ENCODE results near the gene MMP8. TPM values are rescaled to one million over a fixed set of nuclear protein-coding genes. Genes with fewer than 3 reads are reported as not detected.

Gene MMP8
- total and polyA plus RNA-seq, 2 experiments from 2014 or later = not detected

DNA sequence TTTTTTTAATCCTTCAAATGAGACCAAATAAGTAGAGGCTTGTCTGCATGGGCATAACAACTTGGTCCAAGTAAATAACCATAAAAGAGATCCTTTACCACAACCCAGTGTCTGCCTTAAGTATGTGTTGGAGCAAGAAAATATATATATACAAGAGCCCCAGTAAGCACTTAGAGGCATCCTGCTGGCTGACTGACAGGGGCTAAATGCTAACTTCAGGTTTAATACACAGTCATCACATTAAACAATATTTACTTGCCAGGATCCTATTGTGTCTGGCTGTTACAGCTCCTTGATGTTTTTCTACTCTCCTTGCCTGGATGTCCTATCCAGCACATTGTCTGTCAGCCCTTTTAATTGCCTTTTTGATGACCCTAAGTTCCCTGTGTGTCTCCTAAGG is 62.1 kb downstream of the MMP8 start:
- H3K4me1 ChIP-seq (ENCODE audit: insufficient read depth) = no peaks in the 10 kb centered on the region
- no peaks in the 10 kb centered on the region for H3K36me3 ChIP-seq (ENCODE audit: insufficient read depth)
- TF ChIP-seq, protein P1, sequence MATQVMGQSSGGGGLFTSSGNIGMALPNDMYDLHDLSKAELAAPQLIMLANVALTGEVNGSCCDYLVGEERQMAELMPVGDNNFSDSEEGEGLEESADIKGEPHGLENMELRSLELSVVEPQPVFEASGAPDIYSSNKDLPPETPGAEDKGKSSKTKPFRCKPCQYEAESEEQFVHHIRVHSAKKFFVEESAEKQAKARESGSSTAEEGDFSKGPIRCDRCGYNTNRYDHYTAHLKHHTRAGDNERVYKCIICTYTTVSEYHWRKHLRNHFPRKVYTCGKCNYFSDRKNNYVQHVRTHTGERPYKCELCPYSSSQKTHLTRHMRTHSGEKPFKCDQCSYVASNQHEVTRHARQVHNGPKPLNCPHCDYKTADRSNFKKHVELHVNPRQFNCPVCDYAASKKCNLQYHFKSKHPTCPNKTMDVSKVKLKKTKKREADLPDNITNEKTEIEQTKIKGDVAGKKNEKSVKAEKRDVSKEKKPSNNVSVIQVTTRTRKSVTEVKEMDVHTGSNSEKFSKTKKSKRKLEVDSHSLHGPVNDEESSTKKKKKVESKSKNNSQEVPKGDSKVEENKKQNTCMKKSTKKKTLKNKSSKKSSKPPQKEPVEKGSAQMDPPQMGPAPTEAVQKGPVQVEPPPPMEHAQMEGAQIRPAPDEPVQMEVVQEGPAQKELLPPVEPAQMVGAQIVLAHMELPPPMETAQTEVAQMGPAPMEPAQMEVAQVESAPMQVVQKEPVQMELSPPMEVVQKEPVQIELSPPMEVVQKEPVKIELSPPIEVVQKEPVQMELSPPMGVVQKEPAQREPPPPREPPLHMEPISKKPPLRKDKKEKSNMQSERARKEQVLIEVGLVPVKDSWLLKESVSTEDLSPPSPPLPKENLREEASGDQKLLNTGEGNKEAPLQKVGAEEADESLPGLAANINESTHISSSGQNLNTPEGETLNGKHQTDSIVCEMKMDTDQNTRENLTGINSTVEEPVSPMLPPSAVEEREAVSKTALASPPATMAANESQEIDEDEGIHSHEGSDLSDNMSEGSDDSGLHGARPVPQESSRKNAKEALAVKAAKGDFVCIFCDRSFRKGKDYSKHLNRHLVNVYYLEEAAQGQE (IDR thresholded peaks at IDR 0.05; ENCODE audit: unreplicated experiment) = no peak
- no peak for TF ChIP-seq POLR2AphosphoS5 (IDR thresholded peaks at IDR 0.05; ENCODE audit: low read depth)
- TF ChIP-seq, protein P2, sequence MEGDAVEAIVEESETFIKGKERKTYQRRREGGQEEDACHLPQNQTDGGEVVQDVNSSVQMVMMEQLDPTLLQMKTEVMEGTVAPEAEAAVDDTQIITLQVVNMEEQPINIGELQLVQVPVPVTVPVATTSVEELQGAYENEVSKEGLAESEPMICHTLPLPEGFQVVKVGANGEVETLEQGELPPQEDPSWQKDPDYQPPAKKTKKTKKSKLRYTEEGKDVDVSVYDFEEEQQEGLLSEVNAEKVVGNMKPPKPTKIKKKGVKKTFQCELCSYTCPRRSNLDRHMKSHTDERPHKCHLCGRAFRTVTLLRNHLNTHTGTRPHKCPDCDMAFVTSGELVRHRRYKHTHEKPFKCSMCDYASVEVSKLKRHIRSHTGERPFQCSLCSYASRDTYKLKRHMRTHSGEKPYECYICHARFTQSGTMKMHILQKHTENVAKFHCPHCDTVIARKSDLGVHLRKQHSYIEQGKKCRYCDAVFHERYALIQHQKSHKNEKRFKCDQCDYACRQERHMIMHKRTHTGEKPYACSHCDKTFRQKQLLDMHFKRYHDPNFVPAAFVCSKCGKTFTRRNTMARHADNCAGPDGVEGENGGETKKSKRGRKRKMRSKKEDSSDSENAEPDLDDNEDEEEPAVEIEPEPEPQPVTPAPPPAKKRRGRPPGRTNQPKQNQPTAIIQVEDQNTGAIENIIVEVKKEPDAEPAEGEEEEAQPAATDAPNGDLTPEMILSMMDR (conservative IDR thresholded peaks at IDR 0.05; ENCODE audit: low read depth in 2 of 2) = no peak
- no peak for TF ChIP-seq ZNF114 (CRISPR knock-in tag; IDR thresholded peaks at IDR 0.05)
- TF ChIP-seq, protein P3, sequence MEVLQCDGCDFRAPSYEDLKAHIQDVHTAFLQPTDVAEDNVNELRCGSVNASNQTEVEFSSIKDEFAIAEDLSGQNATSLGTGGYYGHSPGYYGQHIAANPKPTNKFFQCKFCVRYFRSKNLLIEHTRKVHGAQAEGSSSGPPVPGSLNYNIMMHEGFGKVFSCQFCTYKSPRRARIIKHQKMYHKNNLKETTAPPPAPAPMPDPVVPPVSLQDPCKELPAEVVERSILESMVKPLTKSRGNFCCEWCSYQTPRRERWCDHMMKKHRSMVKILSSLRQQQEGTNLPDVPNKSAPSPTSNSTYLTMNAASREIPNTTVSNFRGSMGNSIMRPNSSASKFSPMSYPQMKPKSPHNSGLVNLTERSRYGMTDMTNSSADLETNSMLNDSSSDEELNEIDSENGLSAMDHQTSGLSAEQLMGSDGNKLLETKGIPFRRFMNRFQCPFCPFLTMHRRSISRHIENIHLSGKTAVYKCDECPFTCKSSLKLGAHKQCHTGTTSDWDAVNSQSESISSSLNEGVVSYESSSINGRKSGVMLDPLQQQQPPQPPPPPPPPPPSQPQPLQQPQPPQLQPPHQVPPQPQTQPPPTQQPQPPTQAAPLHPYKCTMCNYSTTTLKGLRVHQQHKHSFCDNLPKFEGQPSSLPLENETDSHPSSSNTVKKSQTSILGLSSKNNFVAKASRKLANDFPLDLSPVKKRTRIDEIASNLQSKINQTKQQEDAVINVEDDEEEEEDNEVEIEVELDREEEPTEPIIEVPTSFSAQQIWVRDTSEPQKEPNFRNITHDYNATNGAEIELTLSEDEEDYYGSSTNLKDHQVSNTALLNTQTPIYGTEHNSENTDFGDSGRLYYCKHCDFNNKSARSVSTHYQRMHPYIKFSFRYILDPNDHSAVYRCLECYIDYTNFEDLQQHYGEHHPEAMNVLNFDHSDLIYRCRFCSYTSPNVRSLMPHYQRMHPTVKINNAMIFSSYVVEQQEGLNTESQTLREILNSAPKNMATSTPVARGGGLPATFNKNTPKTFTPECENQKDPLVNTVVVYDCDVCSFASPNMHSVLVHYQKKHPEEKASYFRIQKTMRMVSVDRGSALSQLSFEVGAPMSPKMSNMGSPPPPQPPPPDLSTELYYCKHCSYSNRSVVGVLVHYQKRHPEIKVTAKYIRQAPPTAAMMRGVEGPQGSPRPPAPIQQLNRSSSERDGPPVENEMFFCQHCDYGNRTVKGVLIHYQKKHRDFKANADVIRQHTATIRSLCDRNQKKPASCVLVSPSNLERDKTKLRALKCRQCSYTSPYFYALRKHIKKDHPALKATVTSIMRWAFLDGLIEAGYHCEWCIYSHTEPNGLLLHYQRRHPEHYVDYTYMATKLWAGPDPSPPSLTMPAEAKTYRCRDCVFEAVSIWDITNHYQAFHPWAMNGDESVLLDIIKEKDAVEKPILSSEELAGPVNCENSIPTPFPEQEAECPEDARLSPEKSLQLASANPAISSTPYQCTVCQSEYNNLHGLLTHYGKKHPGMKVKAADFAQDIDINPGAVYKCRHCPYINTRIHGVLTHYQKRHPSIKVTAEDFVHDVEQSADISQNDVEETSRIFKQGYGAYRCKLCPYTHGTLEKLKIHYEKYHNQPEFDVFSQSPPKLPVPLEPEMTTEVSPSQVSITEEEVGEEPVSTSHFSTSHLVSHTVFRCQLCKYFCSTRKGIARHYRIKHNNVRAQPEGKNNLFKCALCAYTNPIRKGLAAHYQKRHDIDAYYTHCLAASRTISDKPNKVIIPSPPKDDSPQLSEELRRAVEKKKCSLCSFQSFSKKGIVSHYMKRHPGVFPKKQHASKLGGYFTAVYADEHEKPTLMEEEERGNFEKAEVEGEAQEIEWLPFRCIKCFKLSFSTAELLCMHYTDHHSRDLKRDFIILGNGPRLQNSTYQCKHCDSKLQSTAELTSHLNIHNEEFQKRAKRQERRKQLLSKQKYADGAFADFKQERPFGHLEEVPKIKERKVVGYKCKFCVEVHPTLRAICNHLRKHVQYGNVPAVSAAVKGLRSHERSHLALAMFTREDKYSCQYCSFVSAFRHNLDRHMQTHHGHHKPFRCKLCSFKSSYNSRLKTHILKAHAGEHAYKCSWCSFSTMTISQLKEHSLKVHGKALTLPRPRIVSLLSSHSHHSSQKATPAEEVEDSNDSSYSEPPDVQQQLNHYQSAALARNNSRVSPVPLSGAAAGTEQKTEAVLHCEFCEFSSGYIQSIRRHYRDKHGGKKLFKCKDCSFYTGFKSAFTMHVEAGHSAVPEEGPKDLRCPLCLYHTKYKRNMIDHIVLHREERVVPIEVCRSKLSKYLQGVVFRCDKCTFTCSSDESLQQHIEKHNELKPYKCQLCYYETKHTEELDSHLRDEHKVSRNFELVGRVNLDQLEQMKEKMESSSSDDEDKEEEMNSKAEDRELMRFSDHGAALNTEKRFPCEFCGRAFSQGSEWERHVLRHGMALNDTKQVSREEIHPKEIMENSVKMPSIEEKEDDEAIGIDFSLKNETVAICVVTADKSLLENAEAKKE (CRISPR knock-in tag; IDR thresholded peaks at IDR 0.05) = no peak
- H3K9me2 ChIP-seq (ENCODE audit: insufficient read depth) = no peaks in the 10 kb centered on the region
- DNase-seq (ENCODE audit: low spot score) = no peak
- H3K9me3 Mint-ChIP-seq = no peaks in the 10 kb centered on the region
- H3K4me1 Mint-ChIP-seq = peaks cover 3% of the 10 kb centered on the region; the same call in 1 of the 3 replicates
- H3K27ac ChIP-seq (ENCODE audit: low read depth) = no peak overlapping the region
- no peaks in the 10 kb centered on the region for H3K79me2 ChIP-seq (replicated peaks; ENCODE audit: insufficient read depth)
- no peak overlapping the region for H3K4me3 ChIP-seq
- no peak overlapping the region for H3K4me3 Mint-ChIP-seq
- no peak overlapping the region for H3K4me2 ChIP-seq
- H3K27ac Mint-ChIP-seq = no peak overlapping the region
- H3K36me3 Mint-ChIP-seq (ENCODE audit: low read depth) = no peaks in the 10 kb centered on the region
- no peak overlapping the region for H2AFZ ChIP-seq
- no peak for ATAC-seq
- no peaks in the 10 kb centered on the region for H3K27me3 ChIP-seq (ENCODE audit: insufficient read depth)
- H3F3A ChIP-seq (replicated peaks; ENCODE audit: low read depth) = no peaks in the 10 kb centered on the region
- no peaks in the 10 kb centered on the region for H4K20me1 ChIP-seq (replicated peaks; ENCODE audit: insufficient read depth)
- H3K27me3 Mint-ChIP-seq (ENCODE audit: insufficient read depth, low read depth, poor library complexity) = peaks cover 2% of the 10 kb centered on the region

Other genes with a start within 250 kb of the MMP8 start
- gene MMP7, start 194.2 kb downstream of the MMP8 start, total RNA-seq (2014; rRNA removed; shearing (Covaris generic)) = not detected in 2 replicates
- not detected in 2 replicates for gene MMP7, start 194.2 kb downstream of the MMP8 start, polyA plus RNA-seq (2016; fragmentation: Nextera tagmentation; extraction: Ambion mirVana)
- not detected in 2 replicates for gene MMP20, start 99.6 kb downstream of the MMP8 start, total RNA-seq (2014; rRNA removed; shearing (Covaris generic))
- gene MMP20, start 99.6 kb downstream of the MMP8 start, polyA plus RNA-seq (2016; fragmentation: Nextera tagmentation; extraction: Ambion mirVana) = not detected in 2 replicates
- not detected in 2 replicates for gene MMP27, start 19.2 kb downstream of the MMP8 start, total RNA-seq (2014; rRNA removed; shearing (Covaris generic))
- not detected in 2 replicates for gene MMP27, start 19.2 kb downstream of the MMP8 start, polyA plus RNA-seq (2016; fragmentation: Nextera tagmentation; extraction: Ambion mirVana)
- gene MMP10, start 55.7 kb upstream of the MMP8 start, total RNA-seq (2014; rRNA removed; shearing (Covaris generic)) = 0.10 and 0.31 TPM in 2 replicates
- gene MMP10, start 55.7 kb upstream of the MMP8 start, polyA plus RNA-seq (2016; fragmentation: Nextera tagmentation; extraction: Ambion mirVana) = not detected in 2 replicates
- not detected in 2 replicates for gene MMP1, start 73.2 kb upstream of the MMP8 start, total RNA-seq (2014; rRNA removed; shearing (Covaris generic))
- not detected in 2 replicates for gene MMP1, start 73.2 kb upstream of the MMP8 start, polyA plus RNA-seq (2016; fragmentation: Nextera tagmentation; extraction: Ambion mirVana)
- gene MMP3, start 118.7 kb upstream of the MMP8 start, total RNA-seq (2014; rRNA removed; shearing (Covaris generic)) = not detected in 2 replicates
- gene MMP3, start 118.7 kb upstream of the MMP8 start, polyA plus RNA-seq (2016; fragmentation: Nextera tagmentation; extraction: Ambion mirVana) = 0.68 TPM in 1 of 2 replicates, not detected in the other
- gene MMP12, start 150.0 kb upstream of the MMP8 start, total RNA-seq (2014; rRNA removed; shearing (Covaris generic)) = not detected in 2 replicates
- gene MMP12, start 150.0 kb upstream of the MMP8 start, polyA plus RNA-seq (2016; fragmentation: Nextera tagmentation; extraction: Ambion mirVana) = not detected in 2 replicates
- not detected in 2 replicates for gene MMP13, start 230.8 kb upstream of the MMP8 start, total RNA-seq (2014; rRNA removed; shearing (Covaris generic))
- gene MMP13, start 230.8 kb upstream of the MMP8 start, polyA plus RNA-seq (2016; fragmentation: Nextera tagmentation; extraction: Ambion mirVana) = not detected in 2 replicates